Measurements from ENCODE around the gene ARMC2.

The ARMC2 gene

GRCh38 chr6:109015176-109015575, 167.0 kb downstream of the ARMC2 start:
- no peak overlapping the region for H3K27ac ChIP-seq (ENCODE audit: low read depth, low read length, severe bottlenecking)
- H3K4me3 ChIP-seq (ENCODE audit: extremely low read depth, insufficient read depth, low read length, poor library complexity, severe bottlenecking), result no peak overlapping the region
- H3K36me3 ChIP-seq (ENCODE audit: control insufficient read depth, insufficient read depth, low read length), result no peaks in the 10 kb centered on the region
- peaks cover 6% of the 10 kb centered on the region for H3K4me1 ChIP-seq (ENCODE audit: control insufficient read depth, insufficient read depth, low read length, poor library complexity, severe bottlenecking)
- H3K9me3 ChIP-seq (ENCODE audit: control insufficient read depth, low read length), result no peaks in the 10 kb centered on the region

GRCh38 chr6:109019911-109020310, 171.7 kb downstream of the ARMC2 start:
- Histone ChIP-seq H3K4me3 (ENCODE audit: extremely low read depth, insufficient read depth, low read length, poor library complexity, severe bottlenecking) (no peak overlapping the region), H3K9me3 (ENCODE audit: control insufficient read depth, low read length) (no peaks in the 10 kb centered on the region), H3K4me1 (ENCODE audit: control insufficient read depth, insufficient read depth, low read length, poor library complexity, severe bottlenecking) (peaks cover 3% of the 10 kb centered on the region), H3K27ac (ENCODE audit: low read depth, low read length, severe bottlenecking) (no peak overlapping the region), H3K36me3 (ENCODE audit: control insufficient read depth, insufficient read depth, low read length) (no peaks in the 10 kb centered on the region)
- WGBS, 2 experiments (ENCODE audit: insufficient coverage in 2 of 2), result no CpG with 5 or more reads among the region's 1 CpG

- no CpG with 5 or more reads among the region's 1 CpG for WGBS, 2 experiments (ENCODE audit: insufficient coverage in 2 of 2)
- no peak overlapping the region for H3K27ac ChIP-seq (ENCODE audit: low read depth, low read length, severe bottlenecking)
- H3K9me3 ChIP-seq (ENCODE audit: control insufficient read depth, low read length), result no peaks in the 10 kb centered on the region
- no peaks in the 10 kb centered on the region for H3K4me1 ChIP-seq (ENCODE audit: control insufficient read depth, insufficient read depth, low read length, poor library complexity, severe bottlenecking)
- H3K36me3 ChIP-seq (ENCODE audit: control insufficient read depth, insufficient read depth, low read length), result no peaks in the 10 kb centered on the region
- no peak overlapping the region for H3K4me3 ChIP-seq (ENCODE audit: extremely low read depth, insufficient read depth, low read length, poor library complexity, severe bottlenecking)
Observed at GRCh38 chr6:109021870-109022269, 173.6 kb downstream of the ARMC2 start.

GRCh38 chr6:109023356-109023925, 175.2 kb downstream of the ARMC2 start:
- no peaks in the 10 kb centered on the region for H3K36me3 ChIP-seq (ENCODE audit: control insufficient read depth, insufficient read depth, low read length)
- no peaks in the 10 kb centered on the region for H3K4me1 ChIP-seq (ENCODE audit: control insufficient read depth, insufficient read depth, low read length, poor library complexity, severe bottlenecking)
- H3K4me3 ChIP-seq (ENCODE audit: extremely low read depth, insufficient read depth, low read length, poor library complexity, severe bottlenecking), result no peak overlapping the region
- H3K9me3 ChIP-seq (ENCODE audit: control insufficient read depth, low read length), result no peaks in the 10 kb centered on the region
- H3K27ac ChIP-seq (ENCODE audit: low read depth, low read length, severe bottlenecking), result no peak overlapping the region

Data from mesodermal cell (in vitro differentiated cells).